HG03095 (cell line): ENCODE measurements around the gene MRC1.

ENCODE experiments used
- ATAC-seq: cut with Tn5 transposase; IDR thresholded peaks from one replicate; pipeline ENCODE4 v1.9.1; 2021; ENCODE audit warnings: moderate library complexity; ENCODE audit not compliant: unreplicated experiment

The MRC1 gene

GRCh38 chr10:17808971-17809841, at the start of gene MRC1:
MRC1 (plus strand) TSS chr10:17809348; CDS start chr10:17809466, 118 bp downstream.
- no peak for ATAC-seq

DNA sequence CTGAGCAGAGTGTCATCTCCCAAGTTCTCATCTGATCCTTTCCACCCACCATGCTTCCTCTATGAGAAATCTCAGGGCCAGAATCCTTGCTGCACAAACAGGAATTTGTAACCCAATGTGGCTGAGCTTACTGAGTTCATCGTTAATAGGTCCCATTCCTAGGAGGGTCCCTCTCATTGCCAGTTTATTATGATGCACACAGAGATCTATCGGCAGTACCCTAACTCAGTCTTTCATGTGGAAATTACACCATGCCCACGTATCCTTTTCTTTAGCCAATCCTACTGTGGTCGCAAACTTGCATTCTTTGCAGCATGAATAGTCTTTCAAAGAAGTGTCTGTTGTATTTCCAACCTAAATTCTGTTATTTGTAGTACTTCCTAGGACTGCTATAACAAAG, 45.0 kb upstream of the MRC1 start:
- ATAC-seq, result no peak

GRCh38 chr10:17765602-17766001, 43.5 kb upstream of the MRC1 start:
- ATAC-seq, result no peak

DNA sequence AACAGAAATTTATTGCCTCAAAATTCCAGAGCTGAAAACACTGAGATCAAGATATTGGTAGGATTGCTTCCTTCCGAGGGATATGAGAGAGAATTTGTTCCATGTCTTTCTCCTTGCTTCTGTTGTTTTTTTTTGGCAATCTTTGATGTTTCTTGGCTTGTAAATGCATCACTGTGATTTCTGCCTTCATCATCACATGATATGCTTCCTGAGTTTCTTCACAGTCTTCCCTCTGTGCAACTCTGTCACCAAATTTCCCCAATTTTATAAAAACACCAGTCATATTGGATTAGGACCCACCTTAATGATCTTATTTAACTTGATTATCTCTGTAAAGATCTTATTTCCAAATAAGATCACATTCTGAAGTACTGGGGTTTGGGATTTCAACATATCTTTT, 42.4 kb upstream of the MRC1 start:
- ATAC-seq, result no peak

- no peak for ATAC-seq
These were observed 40.7 kb upstream of the MRC1 start for GRCh38 chr10:17768496-17768895.

DNA sequence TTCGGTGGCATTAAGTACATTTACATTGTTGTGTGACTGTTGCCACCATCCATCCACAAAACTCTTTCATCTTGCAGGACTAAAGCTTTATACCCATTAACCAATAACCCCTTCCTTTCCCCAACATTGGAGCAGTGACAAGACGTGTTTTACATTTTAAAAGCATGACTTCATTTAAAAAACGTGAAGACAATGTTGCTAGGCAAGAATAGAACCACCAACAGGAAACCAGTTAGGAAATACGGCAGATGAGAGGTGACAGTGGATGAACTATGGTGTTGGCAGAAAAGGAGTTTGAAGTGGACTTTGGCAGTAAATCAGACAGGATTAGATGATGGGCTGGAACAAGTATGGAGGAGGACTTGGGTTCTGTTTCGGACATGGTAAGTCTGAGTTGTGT, 40.2 kb upstream of the MRC1 start:
- no peak for ATAC-seq

GRCh38 chr10:17771017-17771416, 38.1 kb upstream of the MRC1 start:
- ATAC-seq, result no peak

DNA sequence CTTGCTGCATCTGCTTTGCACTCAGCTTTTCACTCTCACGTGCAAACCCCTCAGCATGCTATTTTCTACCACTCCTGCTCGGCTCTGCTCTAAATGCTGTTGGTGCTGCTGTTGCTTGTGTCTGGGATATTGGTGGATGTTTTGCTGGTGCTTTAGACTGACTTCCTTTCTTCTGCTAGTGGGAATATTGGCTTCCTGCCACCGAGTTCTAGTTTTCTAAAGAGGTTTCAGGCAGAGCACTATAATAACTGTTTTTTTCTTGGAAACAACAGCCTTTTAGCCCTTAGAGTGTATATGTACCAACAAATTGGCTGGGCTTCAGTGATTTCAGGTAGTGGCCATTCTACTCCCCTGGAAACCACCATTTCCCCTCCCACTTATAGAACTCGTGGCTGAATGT, 29.4 kb upstream of the MRC1 start:
- no peak for ATAC-seq

- ATAC-seq, result no peak
These were observed 28.4 kb upstream of the MRC1 start for GRCh38 chr10:17780727-17781126.

DNA sequence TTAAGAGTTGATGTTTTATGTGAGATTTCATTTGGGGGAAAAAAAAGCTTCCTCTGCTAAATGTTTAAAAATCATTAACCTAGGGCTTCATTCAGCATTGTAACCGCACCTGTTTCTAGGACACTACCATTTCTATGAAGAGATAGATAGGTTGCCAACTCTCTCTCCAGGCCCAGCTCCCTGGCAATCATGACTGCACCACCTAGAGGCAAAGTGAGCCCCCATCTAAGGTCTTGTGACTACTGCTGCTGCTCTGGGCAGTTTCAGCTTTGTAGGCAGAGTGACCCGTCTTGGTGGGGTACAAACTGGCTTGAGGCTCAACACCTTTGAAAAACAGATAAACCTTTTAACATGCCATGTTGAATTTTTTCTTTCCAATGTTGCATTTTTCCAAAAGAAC, 27.3 kb upstream of the MRC1 start:
- ATAC-seq, result no peak

DNA sequence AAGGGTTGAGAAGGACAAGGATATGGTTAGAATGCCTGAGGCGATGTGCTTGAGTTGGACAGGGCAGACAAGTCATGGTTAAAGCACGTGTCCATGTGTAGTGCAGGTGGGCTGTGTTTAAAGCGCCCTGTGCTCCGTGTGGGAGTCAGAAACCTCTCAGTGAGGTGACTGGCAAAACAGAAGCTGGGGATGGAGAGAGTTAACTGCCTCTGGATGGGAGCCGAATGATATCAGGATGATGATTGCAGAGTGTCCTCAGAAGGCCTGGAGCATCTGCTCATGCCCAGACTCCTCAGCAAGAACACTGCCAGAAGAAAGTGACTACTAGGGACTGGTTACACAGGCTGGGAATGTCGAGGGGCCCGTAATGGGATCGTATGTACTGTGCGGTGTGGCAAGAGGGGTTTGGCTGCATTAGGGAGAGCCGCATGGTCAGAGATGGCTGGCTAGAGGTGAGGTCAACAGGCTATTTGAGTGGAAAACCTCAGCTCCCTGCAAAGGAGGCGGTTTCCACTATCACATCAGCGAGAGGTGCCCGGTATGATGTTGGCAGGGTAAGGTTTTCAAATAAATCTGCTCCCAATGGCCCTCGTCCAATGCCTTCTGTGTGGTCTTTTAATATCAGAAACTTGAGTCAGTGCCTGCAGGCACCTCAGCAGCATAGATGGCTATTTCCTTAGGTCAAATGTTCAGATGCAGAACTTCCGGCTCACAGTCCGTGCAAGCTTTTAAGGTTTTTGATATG, 26.1 kb upstream of the MRC1 start:
- ATAC-seq, result no peak

DNA sequence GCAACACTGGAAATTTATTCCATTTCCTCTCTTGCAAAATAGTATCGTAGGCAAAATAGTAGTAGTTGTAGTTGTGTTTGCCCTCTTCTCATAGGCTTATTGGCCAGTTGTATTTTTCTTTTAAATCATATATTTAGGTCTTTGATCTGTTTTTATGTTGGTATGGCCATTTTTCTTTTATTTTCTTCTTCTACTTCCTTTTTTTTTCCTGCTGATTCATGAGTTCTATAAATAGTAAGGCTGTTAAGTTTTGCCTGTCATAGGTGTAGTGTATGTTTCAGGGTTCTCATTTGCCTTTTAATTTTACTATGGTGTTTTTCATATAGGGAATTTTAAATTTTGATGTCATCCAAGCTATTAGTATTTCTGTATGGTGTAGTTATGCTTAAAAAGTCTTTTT, 25.4 kb upstream of the MRC1 start:
- ATAC-seq, result no peak

GRCh38 chr10:17784688-17785087, 24.5 kb upstream of the MRC1 start:
- no peak for ATAC-seq

GRCh38 chr10:17785276-17785930, 23.7 kb upstream of the MRC1 start:
- ATAC-seq, result no peak

- no peak for ATAC-seq
These were observed 21.8 kb upstream of the MRC1 start for GRCh38 chr10:17787087-17787961.

DNA sequence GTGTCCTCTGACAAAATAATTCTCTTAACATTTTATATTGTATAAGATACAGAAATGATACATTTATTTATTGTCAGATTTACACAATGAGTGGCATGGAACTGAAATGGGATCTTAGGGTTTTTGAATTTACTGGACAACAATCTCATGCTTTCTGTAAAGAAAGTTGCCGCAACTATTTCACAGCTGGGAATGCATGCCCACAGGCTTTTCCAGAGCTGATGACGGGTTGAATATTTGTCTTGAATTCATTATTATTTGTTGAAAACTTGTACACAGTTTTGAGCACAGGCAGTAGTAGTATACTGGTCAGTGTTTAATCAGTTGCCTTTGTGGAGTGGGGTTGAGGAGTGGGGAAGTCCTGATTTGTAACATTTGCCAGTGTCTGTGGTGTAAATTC, 20.5 kb upstream of the MRC1 start:
- no peak for ATAC-seq

DNA sequence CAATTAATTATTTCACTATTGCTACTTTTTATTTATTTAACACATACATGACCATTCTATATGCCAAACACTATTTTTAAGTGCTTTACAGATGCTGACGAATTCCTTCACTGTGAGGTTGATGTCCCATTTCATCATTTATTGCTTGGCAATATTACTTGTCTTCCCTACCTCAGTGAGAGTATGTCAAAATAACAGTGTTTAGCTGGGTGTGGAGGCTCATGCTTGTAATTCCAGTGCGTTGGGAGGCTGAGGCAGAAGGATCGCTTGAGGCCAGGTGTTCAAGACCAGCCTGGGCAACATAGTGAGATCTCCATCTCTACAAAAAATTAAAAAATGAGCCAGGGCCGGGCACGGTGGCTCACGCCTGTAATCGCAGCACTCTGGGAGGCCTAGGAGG, 19.8 kb upstream of the MRC1 start:
- no peak for ATAC-seq

GRCh38 chr10:17790651-17791050, 18.5 kb upstream of the MRC1 start:
- ATAC-seq, result no peak

- no peak for ATAC-seq
These were observed 16.2 kb upstream of the MRC1 start for GRCh38 chr10:17792991-17793390.

DNA sequence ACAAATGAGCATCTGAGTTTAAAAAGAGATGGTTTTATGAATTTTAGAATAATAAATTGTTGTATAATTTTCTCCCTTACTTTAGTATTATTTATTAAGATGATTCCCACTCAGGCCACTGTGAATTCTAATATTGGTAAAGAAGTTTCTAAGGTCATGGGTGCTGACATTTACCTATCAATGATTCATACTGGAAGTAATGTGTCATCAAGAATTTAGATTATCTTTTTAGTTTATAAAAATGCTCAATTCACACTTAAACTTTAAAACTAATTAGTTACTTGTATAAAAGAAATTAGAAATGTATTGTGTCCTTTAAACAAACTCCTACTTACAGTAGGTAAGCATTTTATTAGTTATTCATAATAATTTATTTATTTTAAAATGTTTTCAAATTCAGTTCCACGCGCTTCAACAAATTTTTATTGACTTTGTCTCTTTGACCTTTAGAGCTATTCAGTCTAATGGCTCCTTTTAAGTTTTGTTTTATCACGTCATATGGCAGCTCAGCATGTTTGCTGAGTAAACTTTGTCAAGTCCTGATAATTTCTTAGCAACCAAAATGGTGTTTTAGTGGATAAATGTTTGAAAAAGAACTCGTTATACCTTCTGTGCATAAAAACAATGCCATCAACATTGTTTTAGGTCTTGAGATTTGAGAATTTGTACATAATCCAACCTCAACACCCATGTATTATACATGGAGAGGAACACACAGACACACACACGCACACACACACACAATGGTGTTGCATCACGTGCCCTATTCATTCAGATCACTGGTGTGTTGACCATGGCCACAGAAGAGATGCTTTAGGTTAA, 15.1 kb upstream of the MRC1 start:
- no peak for ATAC-seq
